Stimulated activated CD4-positive, alpha-beta T cell treated with anti-CD3 and anti-CD28 coated beads, TNF-alpha, amount 100 ng/mL, for 24 hours (primary cell): ENCODE data around the gene APOA4.
"Not testable (repeated sequence)": the region's sequence is repeated elsewhere in the genome, so short reads cannot be mapped to it uniquely, and the experiment has no call there.

ENCODE experiments used
- DNase-seq, 3 experiments: peaks; one replicate each; pipeline ENCODE4 v3.0.0-alpha.2; 2020; ENCODE audit warnings: low read depth in 3 of 3

The APOA4 gene

GRCh38 chr11:116801662-116802061 lies 21.4 kb downstream of the APOA4 start:
- not testable (repeated sequence) for DNase-seq

- no peak for DNase-seq
Observed at GRCh38 chr11:116800610-116801009, 22.5 kb downstream of the APOA4 start.

GRCh38 chr11:116798368-116798767 lies 24.7 kb downstream of the APOA4 start:
- no peak for DNase-seq

GRCh38 chr11:116797816-116798215 lies 25.3 kb downstream of the APOA4 start:
- DNase-seq = no peak

- no peak for DNase-seq
Observed at GRCh38 chr11:116796548-116796947, 26.6 kb downstream of the APOA4 start.

GRCh38 chr11:116794851-116795250 lies 28.3 kb downstream of the APOA4 start:
- DNase-seq = no peak

GRCh38 chr11:116793772-116794097 lies 29.4 kb downstream of the APOA4 start:
- no peak for DNase-seq

GRCh38 chr11:116792869-116793771 lies 30.0 kb downstream of the APOA4 start:
- no peak for DNase-seq

- no peak for DNase-seq
Observed at GRCh38 chr11:116792144-116792868, 30.8 kb downstream of the APOA4 start.

GRCh38 chr11:116791813-116792143 lies 31.3 kb downstream of the APOA4 start, which contains the start of gene APOA5:
Gene APOA5 (minus strand): TSS chr11:116791879. CDS start chr11:116791860, 19 bp downstream.
- no peak for DNase-seq

GRCh38 chr11:116791002-116791812 lies 31.9 kb downstream of the APOA4 start:
- DNase-seq = peak; percentile 51 to 78 (median 57)

GRCh38 chr11:116790167-116791001 lies 32.7 kb downstream of the APOA4 start:
- no peak for DNase-seq

GRCh38 chr11:116788975-116789374 lies 34.1 kb downstream of the APOA4 start:
- DNase-seq = no peak

- DNase-seq = no peak
Observed at GRCh38 chr11:116788534-116788933, 34.6 kb downstream of the APOA4 start.

- DNase-seq = peak; percentile 77 to 85 (median 82)
Observed at GRCh38 chr11:116787786-116788486, 35.2 kb downstream of the APOA4 start, which contains the start of gene ZPR1. Gene ZPR1 (minus strand): TSS chr11:116788023. CDS start chr11:116787990, 33 bp downstream.

GRCh38 chr11:116787436-116787785 lies 35.7 kb downstream of the APOA4 start:
- DNase-seq = no peak

- DNase-seq = no peak
Observed at GRCh38 chr11:116786966-116787365, 36.1 kb downstream of the APOA4 start.

GRCh38 chr11:116786326-116786725 lies 36.8 kb downstream of the APOA4 start:
- no peak for DNase-seq

- DNase-seq = no peak
Observed at GRCh38 chr11:116782728-116783127, 40.4 kb downstream of the APOA4 start.

GRCh38 chr11:116778556-116778955 lies 44.5 kb downstream of the APOA4 start:
- DNase-seq = no peak

GRCh38 chr11:116777056-116777455 lies 46.0 kb downstream of the APOA4 start:
- DNase-seq = no peak
